OCI-LY3 (cell line): ENCODE results near the gene SUGP2.

Experiments used
- H2AFZ ChIP-seq: fragments of 200-600, 300-600 bp; shearing (Covaris generic); 2 replicates; pipeline ENCODE4 v1.6.0; 2014; ENCODE audit warnings: antibody characterized with exemption, low read depth, low read length
- H3K27ac ChIP-seq: fragments of 200-600, 300-600 bp; sonication (generic); 2 replicates; pipeline ENCODE4 v1.5.1; 2014; ENCODE audit warnings: mild to moderate bottlenecking, low read length, moderate library complexity, mixed read lengths
- H3K27me3 ChIP-seq: fragments of 200-600, 300-600 bp; sonication (generic); 2 replicates; pipeline ENCODE4 v1.6.1; 2014; ENCODE audit warnings: low read depth, low read length, mixed read lengths
- H3K36me3 ChIP-seq: fragments of 200-600, 300-600 bp; sonication (generic); replicated peaks from 2 replicates; pipeline ENCODE3; 2014; ENCODE audit warnings: low read depth, low read length, mixed read lengths
- H3K4me1 ChIP-seq: fragments of 300-600, 200-600 bp; sonication (generic); 2 replicates; pipeline ENCODE4 v1.6.1; 2014; ENCODE audit warnings: low read length, mixed read lengths
- H3K4me2 ChIP-seq: fragments of 200-600, 300-600 bp; sonication (generic); 2 replicates; pipeline ENCODE4 v1.6.1; 2014; ENCODE audit warnings: low read length, mixed read lengths
- H3K4me3 ChIP-seq: fragments of 300-600, 200-600 bp; sonication (generic); 2 replicates; pipeline ENCODE4 v1.5.1; 2014; ENCODE audit warnings: antibody characterized with exemption, mild to moderate bottlenecking, low read length, moderate library complexity
- H3K79me2 ChIP-seq: fragments of 300-600, 200-600 bp; shearing (Covaris generic); 2 replicates; pipeline ENCODE4 v1.6.1; 2014; ENCODE audit warnings: mild to moderate bottlenecking, low read length, mixed read lengths
- H3K9ac ChIP-seq: fragments of 300-600, 200-600 bp; shearing (Covaris generic); 2 replicates; pipeline ENCODE4 v1.6.0; 2014; ENCODE audit warnings: mild to moderate bottlenecking, low read length, moderate library complexity
- H3K9me3 ChIP-seq: fragments of 200-600, 300-600 bp; shearing (Covaris generic); 2 replicates; pipeline ENCODE4 v1.6.1; 2014; ENCODE audit warnings: low read length, mixed read lengths; ENCODE audit not compliant: insufficient read depth
- H4K20me1 ChIP-seq: fragments of 200-600, 300-600 bp; sonication (generic); 2 replicates; pipeline ENCODE4 v1.6.1; 2016; ENCODE audit warnings: low read length, mixed read lengths; ENCODE audit not compliant: insufficient read depth
- CTCF ChIP-seq: fragments of 200-600, 300-600 bp; sonication (generic); IDR thresholded peaks from 2 replicates; pipeline ENCODE4 v1.5.1; 2014; ENCODE audit warnings: antibody characterized with exemption, low read length, low read depth
- EZH2phosphoT487 ChIP-seq: fragments of 200-600 bp; shearing (Covaris generic); IDR thresholded peaks from 2 replicates; pipeline ENCODE4 v1.6.1; 2018; ENCODE audit warnings: antibody characterized with exemption, mixed run types, low read depth

Gene SUGP2

GRCh38 chr19:18980432-18981020 lies 52.8 kb downstream of the SUGP2 start:
- no peak for TF ChIP-seq CTCF
- no peak for TF ChIP-seq EZH2phosphoT487
- Histone ChIP-seq H3K79me2 (no peaks in the 10 kb centered on the region), H3K36me3 (no peaks in the 10 kb centered on the region)

DNA sequence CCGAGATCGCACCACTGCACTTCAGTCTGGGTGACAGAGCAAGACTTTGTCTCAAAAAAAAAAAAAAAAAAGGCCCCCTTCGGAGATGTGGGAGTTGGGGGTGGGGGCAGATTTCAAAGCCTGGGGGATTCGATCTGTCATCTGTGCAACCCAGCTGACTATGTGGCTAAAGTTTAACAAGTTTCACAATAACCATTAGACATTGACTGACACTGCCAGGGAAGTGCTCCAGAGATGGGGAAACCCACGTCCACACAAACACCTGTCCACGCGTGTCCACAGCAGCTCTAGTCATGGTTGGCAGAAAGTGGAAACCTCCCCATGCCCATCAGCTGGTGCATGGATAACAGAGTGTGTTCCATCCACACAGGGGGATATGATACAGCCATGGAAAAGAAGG lies 54.7 kb downstream of the SUGP2 start:
- Histone ChIP-seq H3K4me3 (no peak overlapping the region), H3K4me1 (no peaks in the 10 kb centered on the region), H3K27ac (no peak overlapping the region), H3K4me2 (no peak overlapping the region), H3K79me2 (no peaks in the 10 kb centered on the region), H3K9me3 (no peaks in the 10 kb centered on the region), H3K36me3 (no peaks in the 10 kb centered on the region), H3K9ac (no peak overlapping the region), H3K27me3 (peaks cover 11% of the 10 kb centered on the region), H4K20me1 (no peaks in the 10 kb centered on the region), H2AFZ (no peak overlapping the region)
- no peak for TF ChIP-seq CTCF
- no peak for TF ChIP-seq EZH2phosphoT487

More at GRCh38 chr19:18980432-18981020, 52.8 kb downstream of the SUGP2 start:
- H4K20me1 ChIP-seq, result no peaks in the 10 kb centered on the region
- peaks cover 18% of the 10 kb centered on the region for H3K27me3 ChIP-seq
- H3K27ac ChIP-seq, result no peak overlapping the region
- no peak overlapping the region for H2AFZ ChIP-seq
- H3K4me3 ChIP-seq, result no peak overlapping the region
- no peaks in the 10 kb centered on the region for H3K9me3 ChIP-seq
- no peak overlapping the region for H3K4me2 ChIP-seq
- H3K9ac ChIP-seq, result no peak overlapping the region
- no peaks in the 10 kb centered on the region for H3K4me1 ChIP-seq

DNA sequence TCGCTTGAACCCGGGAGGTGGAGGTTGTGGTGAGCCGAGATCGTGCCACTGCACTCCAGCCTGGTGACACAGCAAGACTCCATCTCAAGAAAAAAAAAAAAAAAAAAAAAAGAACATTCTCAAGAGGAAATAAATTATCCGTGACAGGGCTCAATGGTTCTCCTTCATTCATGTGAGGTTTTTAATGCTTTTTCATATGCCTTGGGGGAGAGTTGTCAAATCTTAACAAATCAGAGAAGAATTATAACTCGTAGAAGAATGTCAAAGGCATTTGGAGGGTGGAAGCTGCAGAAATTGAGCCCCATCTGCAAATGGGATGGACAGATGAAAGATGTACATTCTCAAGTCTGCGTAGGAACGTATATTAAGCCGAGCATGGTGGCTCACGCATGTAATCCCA lies 57.4 kb downstream of the SUGP2 start:
- Histone ChIP-seq H3K27ac (no peak overlapping the region), H2AFZ (no peak overlapping the region), H3K27me3 (no peaks in the 10 kb centered on the region; the same call in 1 of the 2 replicates), H3K4me1 (no peaks in the 10 kb centered on the region), H3K4me3 (no peak overlapping the region), H3K79me2 (no peaks in the 10 kb centered on the region), H3K9me3 (no peaks in the 10 kb centered on the region), H3K9ac (no peak overlapping the region), H3K36me3 (no peaks in the 10 kb centered on the region), H4K20me1 (no peaks in the 10 kb centered on the region), H3K4me2 (no peak overlapping the region)
- no peak for TF ChIP-seq EZH2phosphoT487

DNA sequence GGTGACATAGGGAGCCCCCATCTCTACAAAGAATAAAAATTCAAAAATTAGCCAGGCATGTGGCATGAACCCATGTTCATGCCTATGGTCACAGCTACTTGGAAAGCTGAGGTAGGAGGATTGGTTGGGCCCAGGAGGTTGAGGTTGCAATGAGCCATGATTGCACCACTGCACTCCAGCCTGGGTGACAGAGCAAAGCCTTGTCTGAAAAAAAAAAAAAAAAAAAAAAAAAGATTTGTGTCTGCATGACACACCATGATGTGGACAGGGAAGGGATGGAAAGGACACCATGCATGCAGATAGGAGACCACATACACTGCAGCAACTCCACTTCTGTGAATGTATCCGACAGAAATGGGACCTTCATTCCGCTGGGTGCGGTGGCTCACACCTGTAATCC lies 58.3 kb downstream of the SUGP2 start:
- Histone ChIP-seq H3K27ac (no peak overlapping the region), H3K9ac (no peak overlapping the region), H4K20me1 (no peaks in the 10 kb centered on the region), H3K36me3 (no peaks in the 10 kb centered on the region), H3K4me1 (no peaks in the 10 kb centered on the region), H3K4me2 (no peak overlapping the region), H3K79me2 (no peaks in the 10 kb centered on the region), H3K27me3 (no peaks in the 10 kb centered on the region; the same call in 1 of the 2 replicates), H2AFZ (no peak overlapping the region), H3K4me3 (no peak overlapping the region), H3K9me3 (no peaks in the 10 kb centered on the region)
- TF ChIP-seq CTCF (no peak), EZH2phosphoT487 (no peak)
